Suprapubic skin (tissue), 3 donors: ENCODE results near the gene MED13L.

Experiments
- CTCF ChIP-seq, 2 donors: fragments of 200-600 bp in 1 of 2; fragments of 450-650 bp in 1 of 2; sonication (generic) in 1 of 2; IDR thresholded peaks; one replicate each; pipeline ENCODE4 v1.5.1; 2016 to 2019; ENCODE audit warnings: antibody characterized with exemption in 2 of 2, mild to moderate bottlenecking in 1 of 2, moderate library complexity in 1 of 2
- POLR2A ChIP-seq, 2 donors: fragments of 450-650 bp; IDR thresholded peaks; one replicate each; pipeline ENCODE4 v1.6.1; 2017; ENCODE audit warnings: antibody characterized with exemption in 2 of 2, mild to moderate bottlenecking in 2 of 2, moderate library complexity in 2 of 2

GRCh38 chr12:115956659-115957058, 320.8 kb downstream of the MED13L start:
- TF ChIP-seq CTCF (IDR thresholded peaks at IDR 0.05) (no peak), POLR2A (IDR thresholded peaks at IDR 0.05) (no peak)
